GM18861 (cell line): ENCODE results near the gene GPSM1.
A peak's percentile ranks its signal among the peaks of the same experiment; 100 is the strongest.

Source experiments
- ATAC-seq: cut with Tn5 transposase; IDR thresholded peaks from one replicate; pipeline ENCODE4 v1.9.1; 2021; ENCODE audit not compliant: unreplicated experiment

The GPSM1 gene

DNA sequence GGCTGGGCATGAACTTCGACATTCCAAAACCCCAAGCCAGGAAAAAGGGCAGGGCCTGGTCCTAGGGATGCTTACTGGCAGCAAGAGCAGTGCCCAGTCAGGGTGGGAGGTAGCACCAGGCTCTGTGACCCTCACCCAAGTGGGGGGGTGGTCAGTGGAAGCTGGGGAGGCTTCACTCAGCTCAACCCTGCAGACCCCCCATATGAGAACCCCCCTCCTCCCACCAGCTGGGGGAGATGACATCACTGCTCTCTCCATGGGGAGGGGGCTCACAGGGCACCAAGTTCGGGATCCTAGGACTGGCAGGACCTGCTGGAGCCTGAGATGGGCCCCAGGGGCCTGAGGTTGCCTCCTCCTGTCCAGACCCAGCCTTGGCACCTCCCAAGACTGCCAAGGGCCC is 31.5 kb downstream of the GPSM1 start:
- ATAC-seq: no peak

DNA sequence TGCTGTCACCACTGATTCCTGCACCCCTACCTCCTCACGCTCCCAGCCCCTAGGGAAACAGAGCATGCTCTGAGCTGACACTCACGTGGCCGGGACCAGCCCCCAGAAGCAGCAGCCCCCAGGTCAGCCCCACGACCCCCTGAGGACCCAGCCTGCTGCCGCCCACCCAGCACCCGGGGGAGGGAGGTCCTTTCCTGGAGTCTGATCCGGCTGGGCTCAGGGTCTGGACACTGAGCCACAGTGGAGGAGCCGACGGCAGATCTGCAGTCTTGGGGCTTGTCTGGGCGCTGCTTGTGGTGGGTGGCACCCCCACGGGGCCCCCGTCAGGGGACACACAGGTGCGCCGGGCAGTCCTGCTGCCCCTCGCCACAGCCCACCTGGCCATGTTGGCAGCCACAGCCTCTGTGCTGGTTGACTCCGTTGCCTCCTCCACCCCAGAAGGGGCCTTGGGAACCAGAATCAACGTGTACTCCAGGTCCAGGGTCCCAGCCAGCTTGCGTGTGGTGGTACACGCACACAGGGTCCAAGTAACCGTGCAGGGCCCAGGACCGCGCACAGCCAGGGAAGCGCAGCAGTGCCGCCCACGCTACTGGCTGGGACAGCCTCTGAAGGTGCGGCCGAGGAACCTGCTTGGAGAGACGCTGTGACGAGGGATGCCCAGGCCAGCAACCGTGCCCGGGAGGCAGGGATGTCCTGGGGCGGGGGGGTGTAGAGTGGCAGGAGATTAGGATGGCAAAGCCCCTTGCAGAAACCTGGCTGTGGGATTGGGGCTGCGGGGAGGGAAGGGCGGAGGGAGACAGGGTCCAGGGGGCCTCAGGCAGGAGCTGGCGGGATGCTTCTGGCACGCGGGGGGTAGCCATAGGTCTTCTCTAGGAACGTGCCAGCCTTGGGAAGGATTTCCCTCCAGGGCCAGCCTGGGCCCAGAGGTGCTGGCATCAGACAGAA is 32.7 kb downstream of the GPSM1 start:
- ATAC-seq: no peak

DNA sequence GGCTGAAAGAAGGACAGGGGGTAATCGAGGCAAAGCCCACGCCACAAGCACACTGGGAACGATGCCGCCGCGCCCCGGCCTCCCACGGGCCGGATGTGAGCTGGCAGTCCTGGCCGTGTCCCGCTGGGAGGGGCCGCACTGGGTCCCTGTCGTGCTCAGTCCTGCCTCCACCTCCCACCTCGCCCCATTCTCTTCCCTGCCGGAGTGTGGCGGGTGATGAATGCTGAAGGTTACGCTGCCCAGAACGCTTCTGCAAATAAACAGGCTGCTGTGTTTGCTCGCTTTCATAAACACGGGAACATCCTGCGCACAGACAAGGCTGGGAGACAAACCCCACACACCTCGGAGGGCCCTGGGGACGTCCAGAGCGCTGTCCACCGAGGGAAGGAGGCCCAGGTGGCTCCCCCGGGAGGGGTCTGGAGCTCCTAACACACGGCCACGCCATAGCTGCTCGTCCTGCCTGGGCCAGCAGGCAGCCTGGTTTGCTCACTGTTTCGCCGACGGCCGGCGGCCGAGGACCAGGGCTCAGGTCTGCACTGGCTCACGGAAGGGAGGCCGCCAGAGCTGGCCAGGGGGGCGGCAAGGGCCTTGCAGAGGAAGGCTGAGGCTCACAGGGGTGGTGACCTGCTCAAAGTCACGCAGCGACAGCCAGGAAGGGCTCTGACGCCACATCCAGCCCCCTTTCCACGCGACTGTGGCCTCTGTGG is 33.9 kb downstream of the GPSM1 start:
- no peak for ATAC-seq

DNA sequence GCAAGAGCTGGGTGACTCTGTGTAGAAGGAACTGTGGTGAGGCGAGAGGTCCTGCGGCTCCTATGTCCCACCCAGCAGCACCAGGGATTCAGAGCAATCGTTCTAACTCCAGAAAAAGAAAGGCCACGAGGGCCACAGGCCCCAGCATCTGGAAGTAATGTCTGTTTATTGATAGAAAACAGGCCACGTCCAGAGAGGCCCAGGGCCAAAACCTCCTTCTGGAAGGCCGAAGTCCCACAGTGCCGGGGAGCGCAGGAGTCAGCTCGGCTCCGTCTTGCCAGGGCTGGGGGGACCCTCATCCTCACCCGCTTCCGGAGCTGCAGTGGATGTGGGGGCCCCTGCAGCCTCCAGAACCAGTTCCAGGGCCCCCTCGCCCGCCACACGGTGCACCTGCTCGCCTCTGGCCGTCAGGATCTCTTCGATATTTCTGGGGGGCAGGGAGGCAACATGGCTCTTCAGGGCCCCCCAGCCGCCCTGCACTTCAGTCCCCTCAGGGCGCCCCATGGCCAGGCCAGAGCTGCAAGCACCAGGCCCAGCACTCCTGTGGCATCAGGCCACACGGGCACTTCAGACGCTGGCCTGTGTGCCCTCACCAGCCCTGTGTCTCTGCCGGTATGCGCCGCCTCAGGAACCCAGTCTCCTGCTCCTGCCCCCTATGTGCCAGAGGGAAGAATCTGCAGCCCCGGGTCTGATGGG is 34.6 kb downstream of the GPSM1 start:
- no peak for ATAC-seq

DNA sequence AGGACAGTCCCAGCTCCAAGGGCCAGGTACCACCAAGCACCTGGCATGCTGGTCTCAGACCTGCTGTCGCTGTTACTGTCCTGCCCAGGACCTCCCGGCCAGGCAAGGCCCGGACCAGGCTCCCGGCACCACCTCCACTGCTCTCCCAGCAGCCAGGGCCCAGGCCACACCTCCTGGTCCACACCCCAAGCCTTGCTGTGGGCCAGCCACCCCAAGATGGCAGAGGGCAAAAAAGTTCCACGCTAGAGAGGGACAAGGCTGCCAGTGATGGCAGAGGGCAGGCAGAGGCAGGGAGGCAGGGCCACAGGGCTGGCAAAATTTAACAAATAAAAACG is 35.1 kb downstream of the GPSM1 start:
- ATAC-seq: no peak

DNA sequence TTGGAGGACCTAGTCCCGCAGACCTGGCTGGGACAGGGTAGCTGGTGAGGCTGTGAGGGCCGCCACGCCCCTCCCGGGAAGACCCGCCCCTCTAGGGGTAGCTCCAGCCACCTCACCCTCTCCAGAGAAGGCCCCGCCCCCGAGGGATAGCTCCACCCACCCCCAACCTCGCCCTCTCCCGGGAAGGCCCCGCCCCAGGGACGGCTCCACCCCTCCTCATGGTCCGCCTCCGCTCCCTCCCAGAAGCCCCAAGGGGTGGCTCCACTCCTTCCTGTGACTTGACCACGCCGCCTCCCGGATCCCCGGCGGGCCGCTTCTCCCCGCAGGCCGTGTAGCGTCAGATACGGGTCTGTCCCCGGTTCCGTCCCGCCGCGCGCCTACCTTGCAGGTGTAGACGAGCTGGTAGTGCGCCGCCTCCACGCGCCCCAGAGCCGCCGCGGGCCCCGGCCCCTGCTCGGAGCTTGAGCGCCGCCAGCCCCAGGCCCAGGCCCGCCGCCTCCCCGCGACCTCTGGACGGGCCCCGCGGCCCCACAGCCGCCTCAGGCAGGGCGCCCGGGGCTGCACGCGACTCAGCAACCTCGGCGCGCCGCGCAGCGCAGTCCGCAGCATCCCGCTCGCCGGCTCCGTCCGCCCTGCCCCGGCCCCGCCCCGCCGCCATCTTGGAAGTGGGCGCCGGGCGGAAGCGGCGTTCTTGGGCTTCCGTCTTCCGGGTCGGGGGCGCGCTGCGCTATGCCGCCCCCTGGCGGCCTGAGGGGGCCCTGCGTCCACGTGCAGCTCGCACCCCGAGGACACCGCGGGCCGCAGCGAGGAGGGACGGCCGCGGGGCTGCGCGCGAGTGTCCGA is 36.0 kb downstream of the GPSM1 start, which contains the start of gene DNLZ:
Gene DNLZ, minus strand, starts transcription at position 639 of the 843 bp plus-strand sequence. Its CDS starts 30 bp downstream, at position 609.
- peak; percentile 58 for ATAC-seq

DNA sequence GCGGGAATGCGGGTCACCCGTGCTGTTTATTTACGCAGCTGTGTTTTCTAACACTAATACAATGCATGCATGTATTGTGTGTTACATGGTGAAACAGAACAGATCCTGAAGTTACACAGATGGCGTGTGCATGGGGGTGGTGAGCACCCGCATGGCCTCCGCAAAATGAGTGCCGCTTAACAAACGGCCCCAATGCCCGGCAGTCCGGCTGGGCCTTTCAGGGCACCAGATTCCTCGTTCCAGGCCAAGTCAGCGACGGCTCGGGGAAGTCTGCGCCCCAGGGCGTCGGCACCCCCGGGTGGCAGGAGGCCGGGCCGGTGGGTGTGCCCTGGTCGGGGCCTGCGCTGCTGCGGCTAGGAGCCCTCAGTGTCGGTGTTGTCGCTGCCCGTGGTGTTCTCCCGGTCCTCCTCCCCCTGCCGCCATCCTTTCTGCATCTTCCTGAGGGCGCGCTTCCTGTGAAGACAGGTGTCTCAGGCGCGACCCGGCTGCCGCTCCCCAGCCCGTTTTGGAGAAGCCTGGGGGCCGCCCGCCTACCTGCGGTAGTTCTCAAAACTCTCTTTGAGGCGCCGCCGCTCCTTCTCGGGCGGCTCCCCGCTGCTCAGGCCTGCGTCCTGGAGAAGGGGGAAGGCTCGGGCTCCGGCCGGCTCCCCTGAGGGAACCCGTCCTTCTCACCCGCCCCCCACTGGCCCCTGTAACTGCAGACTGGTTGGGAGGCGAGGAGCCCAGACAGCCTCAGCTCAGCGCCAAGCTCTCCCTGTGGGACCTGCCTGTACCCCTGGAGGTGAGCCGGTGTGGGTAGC is 36.8 kb downstream of the GPSM1 start:
- no peak for ATAC-seq

DNA sequence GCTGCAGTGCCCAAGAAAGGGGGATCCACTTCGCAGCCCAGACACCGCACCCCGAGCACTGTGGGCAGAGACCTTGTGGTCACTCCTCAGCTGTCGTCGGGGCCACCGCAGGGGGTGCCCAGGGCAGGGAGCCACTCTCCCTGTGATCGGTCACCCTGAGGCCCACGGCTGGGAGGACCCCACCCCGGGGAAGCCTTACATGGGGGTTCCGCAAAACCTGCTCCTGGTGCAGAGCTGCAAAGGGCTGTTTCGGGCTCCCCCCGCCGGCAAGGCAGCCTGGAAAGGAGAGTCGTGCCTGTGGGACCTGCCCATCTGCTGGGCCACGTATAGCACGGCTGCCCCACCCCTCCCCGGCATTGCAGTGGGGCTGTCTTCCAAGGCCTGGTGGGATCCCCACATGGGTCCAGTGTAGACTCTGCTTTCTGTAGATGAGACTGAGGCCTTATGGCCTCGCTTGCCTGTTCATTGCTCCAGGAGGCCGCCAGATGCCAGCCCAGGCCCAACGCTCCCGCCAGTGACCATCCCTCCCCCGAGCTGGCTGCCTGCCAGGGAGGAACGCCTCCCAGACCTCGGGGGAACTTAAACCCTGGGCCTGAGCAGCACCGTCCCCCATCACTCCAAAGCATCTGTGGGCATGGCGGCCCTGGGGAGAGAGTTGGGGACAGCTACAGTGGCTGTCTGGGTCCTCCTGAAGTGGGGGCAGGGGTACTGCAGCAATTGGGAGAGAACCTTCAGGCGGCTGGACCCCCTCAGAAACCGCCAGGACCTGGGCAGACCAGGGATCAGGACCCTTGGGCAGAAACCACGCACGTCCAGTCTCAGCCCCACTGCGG is 37.8 kb downstream of the GPSM1 start:
- ATAC-seq: no peak

DNA sequence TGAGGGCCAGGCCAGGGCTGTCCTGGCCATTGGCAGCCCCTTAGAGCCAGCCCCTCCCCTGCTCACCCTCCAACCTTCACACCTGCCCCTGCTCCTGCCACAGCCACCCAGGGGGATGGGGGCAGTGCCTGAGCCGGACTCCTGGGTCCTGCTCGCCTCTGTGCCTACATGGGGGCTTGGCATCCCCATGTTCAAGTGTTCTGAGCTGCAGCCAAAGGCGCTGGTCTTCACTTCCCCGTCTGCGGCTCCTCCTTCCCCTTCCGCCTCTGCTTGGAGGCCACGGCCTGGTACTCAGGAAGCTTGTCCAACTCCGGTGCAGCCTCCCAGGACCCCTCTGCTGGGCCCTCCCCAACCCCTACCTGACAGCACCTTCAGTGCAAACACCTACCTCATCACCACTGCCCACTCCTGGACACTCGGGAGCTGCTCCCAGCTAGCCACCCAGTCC is 38.5 kb downstream of the GPSM1 start:
- ATAC-seq: no peak

DNA sequence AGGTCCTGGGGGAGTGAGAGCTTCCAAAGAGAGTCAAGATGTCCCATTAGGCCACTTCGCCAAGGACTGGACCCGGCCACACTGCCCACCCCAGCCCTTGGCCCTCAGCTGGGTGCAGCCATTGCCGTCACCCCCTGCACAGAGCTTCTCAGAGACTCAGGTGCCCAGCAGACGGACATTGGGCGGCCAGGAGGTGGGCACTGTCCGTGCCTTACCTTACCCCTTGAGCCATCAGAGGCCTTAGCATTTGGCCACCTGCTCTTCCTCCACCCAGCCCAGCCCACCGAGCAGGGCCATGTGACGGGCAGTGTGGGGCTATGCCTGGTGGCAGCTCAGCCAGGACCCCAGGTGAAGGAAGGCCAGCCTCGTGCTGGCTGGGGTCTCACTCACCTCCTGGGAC is 39.5 kb downstream of the GPSM1 start:
- no peak for ATAC-seq

DNA sequence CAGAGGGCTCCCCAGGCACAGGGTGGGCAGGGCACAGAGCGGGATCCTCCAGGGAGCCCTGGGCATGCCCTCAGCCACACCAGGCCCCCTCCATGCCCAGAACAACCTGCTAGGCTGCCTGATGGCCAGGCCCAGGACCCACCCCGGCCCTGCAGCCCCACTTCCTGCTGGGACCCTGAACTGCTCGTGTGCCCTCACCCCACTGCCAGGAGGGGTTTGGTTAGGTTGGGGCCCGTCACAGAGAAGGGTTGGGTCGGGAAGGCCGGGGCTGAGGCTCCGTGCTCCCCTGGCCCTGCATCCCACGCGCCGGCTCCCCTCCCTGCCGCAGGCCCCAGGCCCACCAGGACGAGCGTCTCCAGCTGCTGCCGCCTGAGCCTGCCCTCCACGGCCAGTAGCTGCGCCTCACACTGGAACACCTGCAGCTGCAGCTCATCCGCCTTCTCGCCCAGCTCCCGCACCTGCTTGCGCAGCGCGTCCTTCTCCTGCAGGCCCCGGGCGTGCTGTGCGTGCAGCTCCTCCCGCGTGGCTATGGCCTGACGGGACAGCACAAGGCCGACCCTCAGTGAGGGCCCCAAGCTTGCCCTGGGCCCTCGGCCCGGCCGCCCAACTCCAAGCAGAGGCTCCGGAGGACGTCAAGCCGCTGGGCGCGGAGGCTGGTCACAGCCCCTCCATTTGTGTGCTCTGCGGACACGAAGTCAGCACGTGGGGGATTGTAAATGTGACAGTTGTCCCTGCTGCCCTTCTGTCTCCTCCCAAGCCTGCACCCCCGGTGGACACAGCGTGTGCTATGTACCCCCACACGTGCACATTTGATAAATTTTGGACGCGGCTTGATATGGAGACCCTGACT is 40.2 kb downstream of the GPSM1 start:
- no peak for ATAC-seq

DNA sequence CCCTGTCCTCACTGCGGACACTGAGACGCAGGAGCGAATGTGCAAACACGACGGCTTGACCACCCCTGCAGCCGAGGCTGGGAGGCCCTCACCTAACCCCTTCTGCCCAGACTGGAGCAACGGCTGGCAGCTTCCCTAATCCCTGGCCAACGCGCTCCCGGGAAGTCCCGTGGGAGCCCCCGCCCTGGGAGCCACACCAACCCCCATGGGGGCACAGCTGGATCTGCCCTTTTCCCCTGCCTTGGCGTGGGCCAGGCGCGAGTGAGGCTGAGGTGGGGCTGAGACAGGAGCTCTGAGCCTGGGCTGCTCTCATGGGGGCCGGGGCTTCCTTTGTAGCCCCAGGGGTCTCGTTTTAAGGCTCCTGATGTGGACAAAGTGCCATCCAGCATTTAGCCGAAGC is 40.9 kb downstream of the GPSM1 start:
- ATAC-seq: no peak

DNA sequence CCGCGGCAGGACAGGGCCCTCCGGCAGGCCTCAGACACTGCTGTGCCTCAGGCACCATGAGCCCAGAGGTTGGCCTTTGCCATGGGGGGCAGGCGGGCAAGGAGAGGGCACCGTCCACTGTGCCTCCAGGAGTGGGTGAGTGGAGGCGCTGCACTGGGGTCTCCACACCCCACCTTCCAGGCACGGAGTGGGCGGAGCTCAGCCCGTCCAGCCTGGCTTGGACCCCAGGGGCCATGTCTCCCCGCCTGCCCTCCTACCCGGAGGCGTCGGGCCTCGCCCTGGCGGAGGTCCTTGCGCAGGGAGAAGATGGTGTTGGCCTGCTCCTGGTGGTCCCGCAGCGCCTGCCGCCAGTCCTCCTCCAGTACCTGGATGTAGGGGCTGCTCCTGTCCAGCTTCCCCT is 42.7 kb downstream of the GPSM1 start:
- ATAC-seq: no peak

DNA sequence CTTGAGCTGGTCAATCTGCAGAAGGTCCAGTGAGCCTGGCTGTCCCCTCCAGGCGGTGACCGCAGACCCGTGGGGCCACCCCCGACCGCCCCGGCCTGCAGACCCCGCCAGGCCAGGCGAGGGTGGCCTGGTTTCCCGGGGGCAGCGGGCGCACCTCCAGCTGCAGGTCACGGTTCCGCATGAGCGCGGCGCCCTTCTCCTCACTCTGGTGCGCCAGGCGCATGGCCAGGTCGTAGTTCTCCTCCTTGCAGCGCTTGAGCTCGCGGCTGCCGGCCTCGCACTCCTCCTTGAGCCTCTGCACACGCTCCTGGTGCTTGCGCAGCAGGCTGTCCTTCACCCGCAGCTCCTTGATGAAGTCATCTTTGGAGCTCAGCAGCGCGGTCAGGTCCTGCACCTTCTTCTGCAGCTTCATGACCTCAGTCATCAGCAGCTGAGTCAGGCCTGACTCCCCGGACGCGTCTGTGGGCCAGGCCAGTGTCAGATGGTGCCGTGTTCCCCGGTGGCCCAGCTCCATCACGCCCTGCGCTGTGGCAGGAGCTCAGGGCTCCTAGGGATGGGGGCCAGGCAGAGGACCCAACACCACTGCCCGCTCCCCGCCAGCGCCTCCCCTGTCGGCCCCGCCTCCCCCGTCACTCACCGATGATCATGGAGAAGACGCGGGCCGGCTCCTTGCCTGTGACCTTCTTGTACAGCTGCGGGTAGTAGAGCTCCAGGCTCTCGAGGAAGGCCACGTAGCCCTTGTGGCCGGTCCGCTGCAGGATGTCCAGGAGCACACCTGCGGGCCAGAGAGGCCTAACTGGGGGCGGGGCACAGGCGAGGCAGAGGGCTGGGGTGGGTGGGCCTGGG is 43.6 kb downstream of the GPSM1 start:
- ATAC-seq: no peak

DNA sequence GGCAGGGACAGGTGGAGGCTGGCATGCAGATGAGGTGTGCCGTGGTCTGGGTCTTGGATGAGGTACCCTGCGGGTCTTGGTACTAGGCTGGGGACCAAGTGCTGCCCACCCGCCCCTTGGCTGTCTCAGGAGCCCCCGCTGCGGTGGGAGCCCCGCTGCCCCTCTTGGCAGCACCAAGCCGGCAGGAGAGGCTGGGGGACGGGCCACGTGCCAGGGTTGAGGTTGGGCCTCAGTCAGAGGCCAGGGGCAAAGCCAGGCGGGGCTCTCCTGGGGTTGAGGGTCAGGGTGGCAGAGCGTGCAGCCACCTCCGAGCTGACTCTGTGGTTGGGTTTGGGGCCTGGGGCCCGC is 44.2 kb downstream of the GPSM1 start:
- ATAC-seq: no peak

DNA sequence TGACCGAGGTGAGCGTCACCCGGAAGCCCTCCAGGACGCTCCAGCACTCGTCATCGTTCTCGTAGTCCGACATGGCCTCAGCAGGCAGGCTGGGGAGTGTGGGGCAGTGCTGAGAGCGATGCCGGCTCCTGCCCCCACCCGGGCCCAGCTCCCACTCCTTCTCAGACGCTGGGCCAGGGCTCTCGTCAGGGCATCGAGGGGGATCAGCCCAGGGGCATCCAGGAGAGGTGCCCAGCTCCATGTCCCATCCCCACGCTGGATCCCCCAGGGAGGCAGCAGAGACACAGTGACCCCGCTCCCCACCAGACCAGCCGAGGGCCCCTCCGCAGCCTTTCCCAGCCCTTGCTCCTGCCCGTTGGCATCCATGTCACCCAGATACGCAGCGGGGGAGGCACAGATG is 44.7 kb downstream of the GPSM1 start:
- ATAC-seq: no peak

DNA sequence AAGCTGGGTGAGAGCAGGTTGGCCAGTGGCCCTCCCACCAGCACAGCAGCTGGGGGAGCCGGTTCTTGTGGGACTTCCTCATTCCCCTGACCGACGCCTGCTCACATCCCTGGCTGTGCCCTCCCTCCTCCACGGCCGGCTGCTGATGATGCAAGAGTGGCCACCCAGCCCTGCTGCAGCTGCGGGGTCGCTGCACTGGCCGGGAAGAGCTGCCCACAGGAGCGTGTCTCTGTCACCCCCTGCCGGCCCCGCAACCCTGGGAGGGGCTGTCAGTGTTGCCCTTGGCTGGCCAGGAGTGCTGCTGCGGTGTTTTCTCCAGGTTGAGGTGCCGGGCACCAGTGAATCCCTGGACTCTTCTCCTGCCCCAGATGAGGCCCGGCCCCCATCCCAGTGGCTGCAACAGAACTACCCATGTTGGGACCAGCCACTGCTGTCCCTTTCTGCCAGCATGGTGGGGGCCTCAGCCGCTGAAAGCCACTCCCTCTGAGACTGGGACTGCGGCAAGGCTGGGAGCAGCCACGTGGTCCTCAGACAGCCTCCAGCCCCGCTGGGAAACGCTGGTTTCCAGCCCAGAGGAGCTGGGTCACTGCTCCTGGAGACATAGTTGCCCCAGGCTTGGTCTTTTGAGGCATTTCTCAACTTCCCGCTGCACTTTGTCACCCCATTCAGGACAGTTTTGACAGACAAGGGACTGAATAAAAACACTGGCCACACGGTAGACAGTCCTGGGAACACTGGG is 45.4 kb downstream of the GPSM1 start:
- no peak for ATAC-seq
